PC-3 (cell line): ENCODE measurements around the gene CDK4. TPM values are rescaled to one million over a fixed set of nuclear protein-coding genes. Genes with fewer than 3 reads are reported as not detected.
A peak's percentile ranks its signal among the peaks of the same experiment; 100 is the strongest.

Experiments
- ATAC-seq: fragments of 200-7000 bp; cut with Tn5 transposase; 2 replicates; pipeline ENCODE4 v1.9.1; 2020; ENCODE audit warnings: mild to moderate bottlenecking, moderate library complexity
- Bru-seq: library from RNA; stranded (reverse); fragments of 400-500 nt; gene quantifications from one replicate; lab custom pipeline; 2021; lab: Mats Ljungman, UMichigan
- BruChase-seq, 2 experiments: library from RNA; stranded (reverse); fragments of 400-500 nt; gene quantifications; one replicate each; lab custom pipeline; 2021; lab: Mats Ljungman, UMichigan
- BruUV-seq: library from RNA; stranded (reverse); fragments of 400-500 nt; replicated peaks from 2 replicates; lab custom pipeline; 2021; lab: Mats Ljungman, UMichigan
- CTCF ChIA-PET: fragments of 300-600 bp; sonication (Branson Sonifier 250); formaldehyde crosslinking; loops from one replicate; lab custom pipeline; 2022; ENCODE audit warnings: antibody characterized with exemption; lab: Charles Lee
- POLR2A ChIA-PET: fragments of 300-600 bp; sonication (Branson Sonifier 250); formaldehyde crosslinking; loops from one replicate; lab custom pipeline; 2022; ENCODE audit warnings: antibody characterized with exemption; ENCODE audit not compliant: unreplicated experiment; lab: Charles Lee
- DNase-seq: peaks from one replicate; pipeline ENCODE4 v3.0.0-alpha.2; 2015
- H2AFZ ChIP-seq: fragments of 300-600 bp; sonication (generic); 2 replicates; pipeline ENCODE4 v1.6.0; 2016; ENCODE audit warnings: antibody characterized with exemption, low read length
- H3F3A ChIP-seq: fragments of 300-600 bp; sonication (generic); one replicate; pipeline ENCODE4 v1.6.0; 2017; ENCODE audit warnings: antibody characterized with exemption, low read length, control low read depth, mild to moderate bottlenecking; ENCODE audit not compliant: unreplicated experiment
- H3K27ac ChIP-seq: fragments of 300-600 bp; sonication (generic); 2 replicates; pipeline ENCODE4 v1.5.1; 2016; ENCODE audit warnings: mild to moderate bottlenecking, low read length
- H3K27me3 ChIP-seq: fragments of 300-600 bp; sonication (generic); 2 replicates; pipeline ENCODE4 v1.6.1; 2016; ENCODE audit warnings: low read length, mixed read lengths
- H3K36me3 ChIP-seq: fragments of 300-600 bp; sonication (generic); 2 replicates; pipeline ENCODE4 v1.6.1; 2016; ENCODE audit warnings: low read depth, mixed run types, low read length, mixed read lengths
- H3K4me1 ChIP-seq: fragments of 300-600 bp; sonication (generic); 2 replicates; pipeline ENCODE4 v1.5.1; 2016; ENCODE audit warnings: low read length; ENCODE audit not compliant: insufficient read depth
- H3K4me2 ChIP-seq: fragments of 300-600 bp; sonication (generic); 2 replicates; pipeline ENCODE4 v1.6.0; 2016; ENCODE audit warnings: low read length
- H3K4me3 ChIP-seq: fragments of 300-600 bp; sonication (generic); 2 replicates; pipeline ENCODE4 v1.5.1; 2016; ENCODE audit warnings: mild to moderate bottlenecking, low read length, mixed read lengths
- H3K79me2 ChIP-seq: fragments of 300-600 bp; sonication (generic); 2 replicates; pipeline ENCODE4 v1.6.1; 2017; ENCODE audit warnings: low read length, mixed read lengths
- H3K9ac ChIP-seq: fragments of 300-600 bp; sonication (generic); 2 replicates; pipeline ENCODE4 v1.6.0; 2016; ENCODE audit warnings: mild to moderate bottlenecking, low read length
- H3K9me2 ChIP-seq: fragments of 300-600 bp; sonication (generic); replicated peaks from 2 replicates; pipeline ENCODE4 v1.6.1; 2016; ENCODE audit warnings: mixed run types, low read length, mixed read lengths
- H3K9me3 ChIP-seq: fragments of 300-600 bp; sonication (generic); 2 replicates; pipeline ENCODE4 v1.6.1; 2016; ENCODE audit warnings: low read length, mixed read lengths
- H4K20me1 ChIP-seq: fragments of 300-600 bp; sonication (generic); 2 replicates; pipeline ENCODE4 v1.6.1; 2016; ENCODE audit warnings: low read length, mixed read lengths
- EZH2 ChIP-seq: fragments of 300-600 bp; sonication (generic); IDR thresholded peaks from one replicate; pipeline ENCODE4 v1.6.1; 2017; ENCODE audit warnings: antibody characterized with exemption, mild to moderate bottlenecking, low read length; ENCODE audit not compliant: unreplicated experiment
- EZH2phosphoT487 ChIP-seq: fragments of 300-600 bp; sonication (generic); IDR thresholded peaks from 2 replicates; pipeline ENCODE4 v1.6.1; 2018; ENCODE audit warnings: mild to moderate bottlenecking, antibody characterized with exemption, low read length, borderline replicate concordance
- intact Hi-C: fragments of 100-400 bp; cut with micrococcal nuclease; formaldehyde crosslinking; loops from 2 replicates; pipeline ENCODE4 v1.9.0; 2023
- long read RNA-seq: library from polyadenylated mRNA; unstranded; transcript quantifications from one replicate; pipeline ENCODE4 v2.0.0, GENCODE V29; 2021; ENCODE audit not compliant: unreplicated experiment
- total RNA-seq: library from RNA; depleted of rRNA; stranded (reverse); fragments of >200 nt; gene quantifications from 2 replicates; pipeline ENCODE4 v1.2.3, GENCODE V29; 2014; rRNA removed
- TF ChIP-seq, protein P1 (sequence below): fragments of 300-600 bp; sonication (generic); conservative IDR thresholded peaks from 2 replicates; pipeline ENCODE4 v1.5.1; 2017; ENCODE audit warnings: antibody characterized with exemption, low read depth, mild to moderate bottlenecking, low read length

The CDK4 gene
- total RNA-seq (212 and 229 TPM in 2 replicates), Bru-seq, nascent RNA (percentile 93 among the genes with signal in this experiment), BruChase-seq, experiment 1, labeled RNA remaining after a 6-hour chase (percentile 97 among the genes with signal in this experiment), BruChase-seq, experiment 2, labeled RNA remaining after a 2-hour chase (percentile 94 among the genes with signal in this experiment)
- long read RNA-seq, transcript CDK4-201 (8 exons, 2,076 nt) = major isoform, 164 of 180 reads
- long read RNA-seq, partial matches to known transcripts = 5 of 180 reads
- long read RNA-seq, other reads (novel, unspliced or antisense) = 10 of 180 reads

GRCh38 chr12:57751788-57752667, at the start of gene CDK4:
Gene CDK4, minus strand, starts transcription at chr12:57752310. Its CDS starts 593 bp downstream, at chr12:57751717.
- Histone ChIP-seq H3K9me3 (no peaks in the 10 kb centered on the region), H3K9me2 (no peaks in the 10 kb centered on the region), H2AFZ (peak within 1 kb of the TSS; percentile 84), H3K4me2 (peak within 1 kb of the TSS; percentile 96), H4K20me1 (no peaks in the 10 kb centered on the region), H3K4me3 (peak within 1 kb of the TSS; percentile 82), H3K27ac (peak within 1 kb of the TSS; percentile 78), H3K4me1 (peaks cover 31% of the 10 kb centered on the region), H3F3A (no peaks in the 10 kb centered on the region), H3K27me3 (no peaks in the 10 kb centered on the region), H3K9ac (peak within 1 kb of the TSS; percentile 98), H3K79me2 (peaks cover 34% of the 10 kb centered on the region), H3K36me3 (peaks cover 31% of the 10 kb centered on the region)
- TF ChIP-seq EZH2 (no peak), EZH2phosphoT487 (no peak)
- TF ChIP-seq, protein P1, sequence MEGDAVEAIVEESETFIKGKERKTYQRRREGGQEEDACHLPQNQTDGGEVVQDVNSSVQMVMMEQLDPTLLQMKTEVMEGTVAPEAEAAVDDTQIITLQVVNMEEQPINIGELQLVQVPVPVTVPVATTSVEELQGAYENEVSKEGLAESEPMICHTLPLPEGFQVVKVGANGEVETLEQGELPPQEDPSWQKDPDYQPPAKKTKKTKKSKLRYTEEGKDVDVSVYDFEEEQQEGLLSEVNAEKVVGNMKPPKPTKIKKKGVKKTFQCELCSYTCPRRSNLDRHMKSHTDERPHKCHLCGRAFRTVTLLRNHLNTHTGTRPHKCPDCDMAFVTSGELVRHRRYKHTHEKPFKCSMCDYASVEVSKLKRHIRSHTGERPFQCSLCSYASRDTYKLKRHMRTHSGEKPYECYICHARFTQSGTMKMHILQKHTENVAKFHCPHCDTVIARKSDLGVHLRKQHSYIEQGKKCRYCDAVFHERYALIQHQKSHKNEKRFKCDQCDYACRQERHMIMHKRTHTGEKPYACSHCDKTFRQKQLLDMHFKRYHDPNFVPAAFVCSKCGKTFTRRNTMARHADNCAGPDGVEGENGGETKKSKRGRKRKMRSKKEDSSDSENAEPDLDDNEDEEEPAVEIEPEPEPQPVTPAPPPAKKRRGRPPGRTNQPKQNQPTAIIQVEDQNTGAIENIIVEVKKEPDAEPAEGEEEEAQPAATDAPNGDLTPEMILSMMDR = no peak
- TSS peak; percentile 80 for BruUV-seq
- POLR2A ChIA-PET = interaction anchor here (0.6 kb wide), 1 partner anchor 1251 kb away, joined by 3 read pairs; no protein-coding TSS in a partner anchor
- CTCF ChIA-PET = no interaction called here
- intact Hi-C loops = no loop called here
- DNase-seq (peak; percentile 99), ATAC-seq (peak; percentile 65)

- Histone ChIP-seq H3K4me1 (no peaks in the 10 kb centered on the region; the same call in 1 of the 2 replicates), H3K27ac (no peak overlapping the region), H3K9ac (no peak overlapping the region), H4K20me1 (no peaks in the 10 kb centered on the region), H2AFZ (no peak overlapping the region), H3K36me3 (peaks cover 17% of the 10 kb centered on the region), H3K9me2 (no peaks in the 10 kb centered on the region), H3K9me3 (no peaks in the 10 kb centered on the region), H3K27me3 (no peaks in the 10 kb centered on the region), H3K4me2 (no peak overlapping the region), H3F3A (no peaks in the 10 kb centered on the region), H3K79me2 (0 out of 2 replicates have a peak, but pooled peaks cover 6% of the 10 kb centered on the region), H3K4me3 (no peak overlapping the region)
- ChIA-PET POLR2A (no interaction called here), CTCF (no interaction called here)
- BruUV-seq = no TSS peak
- intact Hi-C loops = no loop called here
- DNase-seq (no peak), ATAC-seq (no peak)
- TF ChIP-seq EZH2phosphoT487 = no peak
- no peak for TF ChIP-seq EZH2
- TF ChIP-seq, protein P1 = no peak
Measured at GRCh38 chr12:57800965-57801364, 48.9 kb upstream of the CDK4 start.
